WTC11 (cell line): Measurements from ENCODE around the gene ENG. TPM values are rescaled to one million over a fixed set of nuclear protein-coding genes. Genes with fewer than 3 reads are reported as not detected.

ENCODE experiments used
- CBFB ChIP-seq: sonication (generic); formaldehyde crosslinking; IDR thresholded peaks from 2 replicates; pipeline ENCODE4 v1.8.1; 2022; ENCODE audit warnings: mild to moderate bottlenecking, low read depth, missing genetic modification reagents
- CREM ChIP-seq: sonication (generic); formaldehyde crosslinking; IDR thresholded peaks from 2 replicates; pipeline ENCODE4 v1.8.1; 2022; ENCODE audit warnings: mild to moderate bottlenecking, missing genetic modification reagents, moderate library complexity
- EMX1 ChIP-seq: fragments of 250-450 bp; sonication (Bioruptor Pico); IDR thresholded peaks from 2 replicates; pipeline ENCODE4 v1.8.0; 2021; ENCODE audit warnings: mild to moderate bottlenecking
- FOXK1 ChIP-seq: sonication (generic); formaldehyde crosslinking; IDR thresholded peaks from 2 replicates; pipeline ENCODE4 v1.8.0; 2022; ENCODE audit warnings: mild to moderate bottlenecking, moderate library complexity, missing genetic modification reagents
- GABPB1 ChIP-seq: sonication (generic); formaldehyde crosslinking; IDR thresholded peaks from 2 replicates; pipeline ENCODE4 v1.8.1; 2023; ENCODE audit warnings: mild to moderate bottlenecking, missing genetic modification reagents
- GRHL2 ChIP-seq: fragments of 250-450 bp; sonication (Bioruptor Pico); IDR thresholded peaks from 2 replicates; pipeline ENCODE4 v1.8.0; 2022; ENCODE audit warnings: mild to moderate bottlenecking, moderate library complexity; ENCODE audit not compliant: insufficient replicate concordance, severe bottlenecking
- MYBL2 ChIP-seq: sonication (generic); formaldehyde crosslinking; IDR thresholded peaks from 2 replicates; pipeline ENCODE4 v1.8.1; 2023; ENCODE audit warnings: mild to moderate bottlenecking, moderate library complexity, missing genetic modification reagents
- NFE2L1 ChIP-seq: sonication (generic); formaldehyde crosslinking; IDR thresholded peaks from 2 replicates; pipeline ENCODE4 v1.8.1; 2023; ENCODE audit warnings: missing genetic modification reagents
- SMAD3 ChIP-seq: sonication (generic); formaldehyde crosslinking; IDR thresholded peaks from 2 replicates; pipeline ENCODE4 v1.8.0; 2022; ENCODE audit warnings: missing genetic modification reagents, mild to moderate bottlenecking, borderline replicate concordance
- SP1 ChIP-seq: sonication (generic); formaldehyde crosslinking; conservative IDR thresholded peaks from 2 replicates; pipeline ENCODE4 v1.8.1; 2022; ENCODE audit warnings: missing genetic modification reagents
- TP53 ChIP-seq: sonication (generic); formaldehyde crosslinking; IDR thresholded peaks from 2 replicates; pipeline ENCODE4 v1.8.1; 2023; ENCODE audit warnings: mild to moderate bottlenecking, missing genetic modification reagents
- ZNF121 ChIP-seq: sonication (generic); formaldehyde crosslinking; IDR thresholded peaks from 2 replicates; pipeline ENCODE4 v1.8.0; 2023; ENCODE audit warnings: missing genetic modification reagents
- ZNF138 ChIP-seq: sonication (generic); formaldehyde crosslinking; conservative IDR thresholded peaks from 2 replicates; pipeline ENCODE4 v1.8.1; 2022; ENCODE audit warnings: mild to moderate bottlenecking, moderate library complexity, missing genetic modification reagents
- ZNF219 ChIP-seq: sonication (generic); formaldehyde crosslinking; IDR thresholded peaks from 2 replicates; pipeline ENCODE4 v1.8.0; 2023; ENCODE audit warnings: missing genetic modification reagents, mild to moderate bottlenecking, borderline replicate concordance
- ZNF396 ChIP-seq: fragments of 250-450 bp; sonication (Bioruptor Pico); IDR thresholded peaks from 2 replicates; pipeline ENCODE4 v1.8.0; 2021; ENCODE audit warnings: mild to moderate bottlenecking, moderate library complexity, borderline replicate concordance
- total RNA-seq: library from RNA; stranded (reverse); gene quantifications from 3 replicates; pipeline ENCODE4 v1.2.3, GENCODE V29; 2021
- TF ChIP-seq, protein P1 (sequence below): fragments of 250-450 bp; sonication (Bioruptor Pico); IDR thresholded peaks from 2 replicates; pipeline ENCODE4 v1.9.0; 2021; ENCODE audit warnings: mild to moderate bottlenecking, borderline replicate concordance
- TF ChIP-seq, protein P2 (sequence below): sonication (generic); formaldehyde crosslinking; IDR thresholded peaks from 2 replicates; pipeline ENCODE4 v1.8.1; 2022; ENCODE audit warnings: missing genetic modification reagents, borderline replicate concordance
- TF ChIP-seq, protein P3 (sequence below): fragments of 250-450 bp; sonication (Bioruptor Pico); IDR thresholded peaks from 2 replicates; pipeline ENCODE4 v2.1.2; 2022; ENCODE audit warnings: mild to moderate bottlenecking, moderate library complexity
- TF ChIP-seq, protein P4 (sequence below): fragments of 250-450 bp; sonication (Bioruptor Pico); conservative IDR thresholded peaks from 2 replicates; pipeline ENCODE4 v1.9.0; 2021; ENCODE audit warnings: mild to moderate bottlenecking
- TF ChIP-seq, protein P5 (sequence below): sonication (generic); formaldehyde crosslinking; IDR thresholded peaks from 2 replicates; pipeline ENCODE4 v1.8.1; 2023; ENCODE audit warnings: mild to moderate bottlenecking, missing genetic modification reagents
- TF ChIP-seq, protein P6 (sequence below): fragments of 250-450 bp; sonication (Bioruptor Pico); IDR thresholded peaks from 2 replicates; pipeline ENCODE4 v1.9.0; 2021; ENCODE audit warnings: moderate library complexity, mild to moderate bottlenecking, inconsistent platforms, borderline replicate concordance
- TF ChIP-seq, protein P7 (sequence below): fragments of 250-450 bp; sonication (Bioruptor Pico); IDR thresholded peaks from 2 replicates; pipeline ENCODE4 v1.9.0; 2021; ENCODE audit warnings: mild to moderate bottlenecking

The ENG gene
- total RNA-seq, 1 experiment from 2014 or later: 4.4 TPM

DNA sequence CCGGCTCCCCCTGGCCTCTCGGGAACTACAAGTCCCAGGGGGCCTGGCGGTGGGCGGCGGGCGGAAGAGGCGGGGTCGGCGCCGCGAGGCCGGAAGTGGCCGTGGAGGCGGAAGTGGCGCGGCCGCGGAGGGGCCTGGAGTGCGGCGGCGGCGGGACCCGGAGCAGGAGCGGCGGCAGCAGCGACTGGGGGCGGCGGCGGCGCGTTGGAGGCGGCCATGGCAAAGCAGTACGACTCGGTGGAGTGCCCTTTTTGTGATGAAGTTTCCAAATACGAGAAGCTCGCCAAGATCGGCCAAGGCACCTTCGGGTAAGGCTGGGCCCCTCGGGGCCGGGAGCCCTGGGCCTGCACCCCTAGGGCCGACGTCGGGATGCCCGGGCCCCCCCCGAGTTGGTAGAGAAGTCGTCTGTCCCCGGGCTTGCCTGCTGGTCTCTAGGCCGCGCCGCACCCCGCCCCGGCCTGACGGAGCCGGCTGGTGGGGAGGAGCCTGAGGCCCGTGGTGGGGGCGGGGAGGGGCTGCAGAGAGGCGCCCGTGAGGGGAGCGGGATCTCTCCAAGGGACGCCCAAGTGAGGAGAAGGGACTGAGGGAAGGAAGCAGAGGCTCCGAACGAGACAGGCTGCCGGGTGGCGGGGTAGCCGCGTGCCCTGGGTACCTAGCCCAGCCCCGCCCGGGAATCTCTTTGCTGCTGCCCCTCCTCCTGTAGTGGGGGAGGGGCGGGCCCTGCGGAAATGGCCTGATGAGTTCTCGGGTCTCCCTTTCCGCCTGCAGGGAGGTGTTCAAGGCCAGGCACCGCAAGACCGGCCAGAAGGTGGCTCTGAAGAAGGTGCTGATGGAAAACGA is 68.3 kb downstream of the ENG start, which contains the start of gene CDK9 (continued):
- TF ChIP-seq CREM (CRISPR knock-in tag) (0 out of 2 replicates have a peak, but pooled peaks have one; percentile 34), ZNF121 (CRISPR knock-in tag) (no peak), SMAD3 (CRISPR knock-in tag) (peak; percentile 18; the same call in 1 of the 2 replicates), SP1 (CRISPR knock-in tag) (peak; percentile 96), EMX1 (CRISPR knock-in tag) (no peak), ZNF138 (CRISPR knock-in tag) (no peak), FOXK1 (CRISPR knock-in tag) (no peak), ZNF219 (no peak), GABPB1 (CRISPR knock-in tag) (0 out of 2 replicates have a peak, but pooled peaks have one; percentile 10), CBFB (CRISPR knock-in tag) (0 out of 2 replicates have a peak, but pooled peaks have one; percentile 83), NFE2L1 (no peak), TP53 (CRISPR knock-in tag) (no peak), ZNF396 (CRISPR knock-in tag) (no peak), GRHL2 (CRISPR knock-in tag) (no peak), MYBL2 (CRISPR knock-in tag) (no peak)
- TF ChIP-seq, protein P1, sequence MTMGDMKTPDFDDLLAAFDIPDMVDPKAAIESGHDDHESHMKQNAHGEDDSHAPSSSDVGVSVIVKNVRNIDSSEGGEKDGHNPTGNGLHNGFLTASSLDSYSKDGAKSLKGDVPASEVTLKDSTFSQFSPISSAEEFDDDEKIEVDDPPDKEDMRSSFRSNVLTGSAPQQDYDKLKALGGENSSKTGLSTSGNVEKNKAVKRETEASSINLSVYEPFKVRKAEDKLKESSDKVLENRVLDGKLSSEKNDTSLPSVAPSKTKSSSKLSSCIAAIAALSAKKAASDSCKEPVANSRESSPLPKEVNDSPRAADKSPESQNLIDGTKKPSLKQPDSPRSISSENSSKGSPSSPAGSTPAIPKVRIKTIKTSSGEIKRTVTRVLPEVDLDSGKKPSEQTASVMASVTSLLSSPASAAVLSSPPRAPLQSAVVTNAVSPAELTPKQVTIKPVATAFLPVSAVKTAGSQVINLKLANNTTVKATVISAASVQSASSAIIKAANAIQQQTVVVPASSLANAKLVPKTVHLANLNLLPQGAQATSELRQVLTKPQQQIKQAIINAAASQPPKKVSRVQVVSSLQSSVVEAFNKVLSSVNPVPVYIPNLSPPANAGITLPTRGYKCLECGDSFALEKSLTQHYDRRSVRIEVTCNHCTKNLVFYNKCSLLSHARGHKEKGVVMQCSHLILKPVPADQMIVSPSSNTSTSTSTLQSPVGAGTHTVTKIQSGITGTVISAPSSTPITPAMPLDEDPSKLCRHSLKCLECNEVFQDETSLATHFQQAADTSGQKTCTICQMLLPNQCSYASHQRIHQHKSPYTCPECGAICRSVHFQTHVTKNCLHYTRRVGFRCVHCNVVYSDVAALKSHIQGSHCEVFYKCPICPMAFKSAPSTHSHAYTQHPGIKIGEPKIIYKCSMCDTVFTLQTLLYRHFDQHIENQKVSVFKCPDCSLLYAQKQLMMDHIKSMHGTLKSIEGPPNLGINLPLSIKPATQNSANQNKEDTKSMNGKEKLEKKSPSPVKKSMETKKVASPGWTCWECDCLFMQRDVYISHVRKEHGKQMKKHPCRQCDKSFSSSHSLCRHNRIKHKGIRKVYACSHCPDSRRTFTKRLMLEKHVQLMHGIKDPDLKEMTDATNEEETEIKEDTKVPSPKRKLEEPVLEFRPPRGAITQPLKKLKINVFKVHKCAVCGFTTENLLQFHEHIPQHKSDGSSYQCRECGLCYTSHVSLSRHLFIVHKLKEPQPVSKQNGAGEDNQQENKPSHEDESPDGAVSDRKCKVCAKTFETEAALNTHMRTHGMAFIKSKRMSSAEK: no peak
- TF ChIP-seq, protein P2, sequence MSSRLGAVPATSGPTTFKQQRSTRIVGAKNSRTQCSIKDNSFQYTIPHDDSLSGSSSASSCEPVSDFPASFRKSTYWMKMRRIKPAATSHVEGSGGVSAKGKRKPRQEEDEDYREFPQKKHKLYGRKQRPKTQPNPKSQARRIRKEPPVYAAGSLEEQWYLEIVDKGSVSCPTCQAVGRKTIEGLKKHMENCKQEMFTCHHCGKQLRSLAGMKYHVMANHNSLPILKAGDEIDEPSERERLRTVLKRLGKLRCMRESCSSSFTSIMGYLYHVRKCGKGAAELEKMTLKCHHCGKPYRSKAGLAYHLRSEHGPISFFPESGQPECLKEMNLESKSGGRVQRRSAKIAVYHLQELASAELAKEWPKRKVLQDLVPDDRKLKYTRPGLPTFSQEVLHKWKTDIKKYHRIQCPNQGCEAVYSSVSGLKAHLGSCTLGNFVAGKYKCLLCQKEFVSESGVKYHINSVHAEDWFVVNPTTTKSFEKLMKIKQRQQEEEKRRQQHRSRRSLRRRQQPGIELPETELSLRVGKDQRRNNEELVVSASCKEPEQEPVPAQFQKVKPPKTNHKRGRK (CRISPR knock-in tag): no peak
- TF ChIP-seq, protein P3, sequence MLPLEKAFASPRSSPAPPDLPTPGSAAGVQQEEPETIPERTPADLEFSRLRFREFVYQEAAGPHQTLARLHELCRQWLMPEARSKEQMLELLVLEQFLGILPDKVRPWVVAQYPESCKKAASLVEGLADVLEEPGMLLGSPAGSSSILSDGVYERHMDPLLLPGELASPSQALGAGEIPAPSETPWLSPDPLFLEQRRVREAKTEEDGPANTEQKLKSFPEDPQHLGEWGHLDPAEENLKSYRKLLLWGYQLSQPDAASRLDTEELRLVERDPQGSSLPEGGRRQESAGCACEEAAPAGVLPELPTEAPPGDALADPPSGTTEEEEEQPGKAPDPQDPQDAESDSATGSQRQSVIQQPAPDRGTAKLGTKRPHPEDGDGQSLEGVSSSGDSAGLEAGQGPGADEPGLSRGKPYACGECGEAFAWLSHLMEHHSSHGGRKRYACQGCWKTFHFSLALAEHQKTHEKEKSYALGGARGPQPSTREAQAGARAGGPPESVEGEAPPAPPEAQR (CRISPR knock-in tag): no peak
- TF ChIP-seq, protein P4, sequence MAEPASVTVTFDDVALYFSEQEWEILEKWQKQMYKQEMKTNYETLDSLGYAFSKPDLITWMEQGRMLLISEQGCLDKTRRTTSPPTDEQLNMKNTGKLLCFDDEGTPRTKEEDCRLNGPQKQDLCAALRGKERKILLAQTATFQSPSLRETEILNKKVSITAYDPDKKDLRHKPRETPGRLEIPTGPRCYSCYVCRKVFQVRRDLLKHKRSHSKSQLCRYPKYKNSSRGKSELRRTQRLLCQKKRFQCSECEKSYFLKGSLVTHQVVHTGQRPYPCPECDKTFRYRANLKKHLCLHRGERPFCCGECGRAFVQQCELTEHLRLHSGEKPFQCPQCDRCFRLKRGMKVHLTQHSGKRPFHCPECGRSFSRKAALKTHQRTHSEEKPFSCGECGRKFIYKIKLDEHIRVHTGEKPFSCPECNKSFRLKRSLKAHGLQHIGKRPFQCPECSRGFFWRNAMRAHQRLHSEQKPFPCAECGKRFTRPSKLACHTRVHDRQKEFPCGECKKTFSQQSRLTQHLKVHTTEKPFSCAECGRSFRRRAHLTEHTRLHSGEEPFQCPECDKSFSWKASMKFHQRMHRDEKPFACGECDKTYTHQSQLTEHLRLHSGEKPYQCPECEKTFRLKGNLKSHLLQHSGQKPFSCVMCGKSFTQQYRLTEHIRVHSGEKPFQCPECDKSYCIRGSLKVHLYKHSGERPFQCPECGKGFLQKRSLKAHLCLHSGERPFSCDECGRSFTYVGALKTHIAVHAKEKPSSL: no peak
- TF ChIP-seq, protein P5, sequence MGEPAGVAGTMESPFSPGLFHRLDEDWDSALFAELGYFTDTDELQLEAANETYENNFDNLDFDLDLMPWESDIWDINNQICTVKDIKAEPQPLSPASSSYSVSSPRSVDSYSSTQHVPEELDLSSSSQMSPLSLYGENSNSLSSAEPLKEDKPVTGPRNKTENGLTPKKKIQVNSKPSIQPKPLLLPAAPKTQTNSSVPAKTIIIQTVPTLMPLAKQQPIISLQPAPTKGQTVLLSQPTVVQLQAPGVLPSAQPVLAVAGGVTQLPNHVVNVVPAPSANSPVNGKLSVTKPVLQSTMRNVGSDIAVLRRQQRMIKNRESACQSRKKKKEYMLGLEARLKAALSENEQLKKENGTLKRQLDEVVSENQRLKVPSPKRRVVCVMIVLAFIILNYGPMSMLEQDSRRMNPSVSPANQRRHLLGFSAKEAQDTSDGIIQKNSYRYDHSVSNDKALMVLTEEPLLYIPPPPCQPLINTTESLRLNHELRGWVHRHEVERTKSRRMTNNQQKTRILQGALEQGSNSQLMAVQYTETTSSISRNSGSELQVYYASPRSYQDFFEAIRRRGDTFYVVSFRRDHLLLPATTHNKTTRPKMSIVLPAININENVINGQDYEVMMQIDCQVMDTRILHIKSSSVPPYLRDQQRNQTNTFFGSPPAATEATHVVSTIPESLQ (CRISPR knock-in tag): no peak
- TF ChIP-seq, protein P6, sequence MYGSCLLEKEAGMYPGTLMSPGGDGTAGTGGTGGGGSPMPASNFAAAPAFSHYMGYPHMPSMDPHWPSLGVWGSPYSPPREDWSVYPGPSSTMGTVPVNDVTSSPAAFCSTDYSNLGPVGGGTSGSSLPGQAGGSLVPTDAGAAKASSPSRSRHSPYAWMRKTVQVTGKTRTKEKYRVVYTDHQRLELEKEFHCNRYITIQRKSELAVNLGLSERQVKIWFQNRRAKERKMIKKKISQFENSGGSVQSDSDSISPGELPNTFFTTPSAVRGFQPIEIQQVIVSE (CRISPR knock-in tag): no peak
- TF ChIP-seq, protein P7, sequence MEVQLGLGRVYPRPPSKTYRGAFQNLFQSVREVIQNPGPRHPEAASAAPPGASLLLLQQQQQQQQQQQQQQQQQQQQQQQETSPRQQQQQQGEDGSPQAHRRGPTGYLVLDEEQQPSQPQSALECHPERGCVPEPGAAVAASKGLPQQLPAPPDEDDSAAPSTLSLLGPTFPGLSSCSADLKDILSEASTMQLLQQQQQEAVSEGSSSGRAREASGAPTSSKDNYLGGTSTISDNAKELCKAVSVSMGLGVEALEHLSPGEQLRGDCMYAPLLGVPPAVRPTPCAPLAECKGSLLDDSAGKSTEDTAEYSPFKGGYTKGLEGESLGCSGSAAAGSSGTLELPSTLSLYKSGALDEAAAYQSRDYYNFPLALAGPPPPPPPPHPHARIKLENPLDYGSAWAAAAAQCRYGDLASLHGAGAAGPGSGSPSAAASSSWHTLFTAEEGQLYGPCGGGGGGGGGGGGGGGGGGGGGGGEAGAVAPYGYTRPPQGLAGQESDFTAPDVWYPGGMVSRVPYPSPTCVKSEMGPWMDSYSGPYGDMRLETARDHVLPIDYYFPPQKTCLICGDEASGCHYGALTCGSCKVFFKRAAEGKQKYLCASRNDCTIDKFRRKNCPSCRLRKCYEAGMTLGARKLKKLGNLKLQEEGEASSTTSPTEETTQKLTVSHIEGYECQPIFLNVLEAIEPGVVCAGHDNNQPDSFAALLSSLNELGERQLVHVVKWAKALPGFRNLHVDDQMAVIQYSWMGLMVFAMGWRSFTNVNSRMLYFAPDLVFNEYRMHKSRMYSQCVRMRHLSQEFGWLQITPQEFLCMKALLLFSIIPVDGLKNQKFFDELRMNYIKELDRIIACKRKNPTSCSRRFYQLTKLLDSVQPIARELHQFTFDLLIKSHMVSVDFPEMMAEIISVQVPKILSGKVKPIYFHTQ (CRISPR knock-in tag): no peak
